Activated T-cell treated with anti-CD3 and anti-CD28 coated beads, Interleukin-2, amount 50 U/mL, for 4 hours (primary cell): ENCODE data around the gene NOTCH4. TPM values are rescaled to one million over a fixed set of nuclear protein-coding genes. Genes with fewer than 3 reads are reported as not detected.
"Not testable (repeated sequence)": the region's sequence is repeated elsewhere in the genome, so short reads cannot be mapped to it uniquely, and the experiment has no call there.

ENCODE experiments used
- ATAC-seq, 2 donors: fragments of 200-7000 bp; cut with Tn5 transposase; one replicate each; pipeline ENCODE4 v1.10.0; 2021
- DNase-seq: peaks from one replicate; pipeline ENCODE4 v3.0.0-alpha.2; 2020
- H3K27me3 Mint-ChIP-seq: one replicate; pipeline ENCODE4 v1.8.0; 2021; ENCODE audit warnings: low read depth, mixed read lengths
- H3K36me3 Mint-ChIP-seq: one replicate; pipeline ENCODE4 v1.8.0; 2022; ENCODE audit warnings: mixed read lengths; ENCODE audit not compliant: insufficient read depth
- H3K4me1 Mint-ChIP-seq: one replicate; pipeline ENCODE4 v1.8.0; 2021; ENCODE audit warnings: low read depth, mixed read lengths
- H3K4me3 Mint-ChIP-seq: one replicate; pipeline ENCODE4 v1.8.0; 2021; ENCODE audit warnings: mild to moderate bottlenecking, moderate library complexity, mixed read lengths
- H3K9me3 Mint-ChIP-seq: one replicate; pipeline ENCODE4 v1.8.0; 2021; ENCODE audit warnings: mixed read lengths
- total RNA-seq, 3 donors: library from RNA; stranded (reverse); gene quantifications; one replicate each; pipeline ENCODE4 v1.2.1, GENCODE V29; 2021

The NOTCH4 gene
- under 1 TPM; 0.40 to 0.58 (median 0.43) TPM for total RNA-seq

- ATAC-seq = no peak
- no peak within 1 kb of the TSS for H3K4me3 Mint-ChIP-seq
- peaks cover 3% of the 10 kb centered on the region for H3K27me3 Mint-ChIP-seq
These were observed at the start of gene NOTCH4 for GRCh38 chr6:32223258-32224235. TSS of gene NOTCH4 (minus strand) at chr6:32224067. CDS start at chr6:32223928, 139 bp downstream.

GRCh38 chr6:32271429-32271828 lies 47.6 kb upstream of the NOTCH4 start:
- Mint-ChIP-seq H3K4me3 (no peak overlapping the region), H3K27me3 (peaks cover 3% of the 10 kb centered on the region), H3K36me3 (no peaks in the 10 kb centered on the region), H3K9me3 (no peaks in the 10 kb centered on the region), H3K4me1 (peaks cover 16% of the 10 kb centered on the region)
- no peak for DNase-seq
- peak; percentile 18 to 43 for ATAC-seq

More at GRCh38 chr6:32223258-32224235, at the start of gene NOTCH4:
- Mint-ChIP-seq H3K9me3 (no peaks in the 10 kb centered on the region), H3K4me1 (peaks cover 11% of the 10 kb centered on the region), H3K36me3 (no peaks in the 10 kb centered on the region)
- no peak for DNase-seq

GRCh38 chr6:32268459-32268858 lies 44.6 kb upstream of the NOTCH4 start:
- not testable (repeated sequence) for DNase-seq, H3K36me3 Mint-ChIP-seq, H3K27me3 Mint-ChIP-seq, H3K4me3 Mint-ChIP-seq, H3K9me3 Mint-ChIP-seq, ATAC-seq
- peaks cover 16% of the 10 kb centered on the region for H3K4me1 Mint-ChIP-seq

- no peaks in the 10 kb centered on the region for H3K9me3 Mint-ChIP-seq
- no peak overlapping the region for H3K4me3 Mint-ChIP-seq
- DNase-seq (no peak), ATAC-seq (no peak)
- peaks cover 15% of the 10 kb centered on the region for H3K4me1 Mint-ChIP-seq
- peaks cover 5% of the 10 kb centered on the region for H3K27me3 Mint-ChIP-seq
- no peaks in the 10 kb centered on the region for H3K36me3 Mint-ChIP-seq
These were observed 43.2 kb upstream of the NOTCH4 start for GRCh38 chr6:32267035-32267434.

GRCh38 chr6:32257262-32257661 lies 33.4 kb upstream of the NOTCH4 start:
- not testable (repeated sequence) for DNase-seq, H3K36me3 Mint-ChIP-seq, H3K27me3 Mint-ChIP-seq, ATAC-seq, H3K9me3 Mint-ChIP-seq, H3K4me3 Mint-ChIP-seq
- H3K4me1 Mint-ChIP-seq = peaks cover 16% of the 10 kb centered on the region

GRCh38 chr6:32255199-32256153 lies 31.6 kb upstream of the NOTCH4 start:
- DNase-seq = peak; percentile 62

GRCh38 chr6:32254761-32255198 lies 30.9 kb upstream of the NOTCH4 start:
- peak overlapping the region; percentile 46 for H3K4me3 Mint-ChIP-seq
- ATAC-seq (no peak), DNase-seq (no peak)
- H3K4me1 Mint-ChIP-seq = peaks cover 18% of the 10 kb centered on the region
- no peaks in the 10 kb centered on the region for H3K9me3 Mint-ChIP-seq
- peaks cover 5% of the 10 kb centered on the region for H3K27me3 Mint-ChIP-seq
- no peaks in the 10 kb centered on the region for H3K36me3 Mint-ChIP-seq

More at GRCh38 chr6:32255199-32256153, 31.6 kb upstream of the NOTCH4 start:
- H3K27me3 Mint-ChIP-seq = peaks cover 6% of the 10 kb centered on the region
- H3K4me1 Mint-ChIP-seq = peaks cover 18% of the 10 kb centered on the region
- no peaks in the 10 kb centered on the region for H3K36me3 Mint-ChIP-seq
- peak overlapping the region; percentile 46 for H3K4me3 Mint-ChIP-seq
- H3K9me3 Mint-ChIP-seq = no peaks in the 10 kb centered on the region
- peak; percentile 95 for ATAC-seq

- Mint-ChIP-seq H3K36me3 (no peaks in the 10 kb centered on the region), H3K4me3 (no peak overlapping the region), H3K9me3 (no peaks in the 10 kb centered on the region), H3K4me1 (peaks cover 18% of the 10 kb centered on the region), H3K27me3 (peaks cover 2% of the 10 kb centered on the region)
- ATAC-seq = peak in 1 of 2 donors; percentile 38
- DNase-seq = no peak
These were observed 28.6 kb upstream of the NOTCH4 start for GRCh38 chr6:32252331-32253009.

- DNase-seq (no peak), ATAC-seq (no peak)
- peaks cover 18% of the 10 kb centered on the region for H3K4me1 Mint-ChIP-seq
- peaks cover 2% of the 10 kb centered on the region for H3K27me3 Mint-ChIP-seq
- H3K4me3 Mint-ChIP-seq = no peak overlapping the region
- no peaks in the 10 kb centered on the region for H3K36me3 Mint-ChIP-seq
- no peaks in the 10 kb centered on the region for H3K9me3 Mint-ChIP-seq
These were observed 25.4 kb upstream of the NOTCH4 start for GRCh38 chr6:32249262-32249661.

GRCh38 chr6:32247401-32247800 lies 23.5 kb upstream of the NOTCH4 start:
- Mint-ChIP-seq H3K4me1 (peaks cover 13% of the 10 kb centered on the region), H3K36me3 (no peaks in the 10 kb centered on the region), H3K9me3 (no peaks in the 10 kb centered on the region), H3K4me3 (no peak overlapping the region), H3K27me3 (peaks cover 2% of the 10 kb centered on the region)
- ATAC-seq (no peak), DNase-seq (no peak)

- H3K36me3 Mint-ChIP-seq = no peaks in the 10 kb centered on the region
- peak overlapping the region; percentile 1 for H3K4me3 Mint-ChIP-seq
- H3K4me1 Mint-ChIP-seq = peaks cover 17% of the 10 kb centered on the region
- no peaks in the 10 kb centered on the region for H3K9me3 Mint-ChIP-seq
- peaks cover 2% of the 10 kb centered on the region for H3K27me3 Mint-ChIP-seq
- DNase-seq (peak; percentile 72), ATAC-seq (peak; percentile 75 to 81)
These were observed 21.1 kb upstream of the NOTCH4 start for GRCh38 chr6:32244946-32245398.

GRCh38 chr6:32244270-32244669 lies 20.4 kb upstream of the NOTCH4 start:
- peaks cover 2% of the 10 kb centered on the region for H3K27me3 Mint-ChIP-seq
- DNase-seq = no peak
- no peaks in the 10 kb centered on the region for H3K9me3 Mint-ChIP-seq
- no peak for ATAC-seq
- peaks cover 17% of the 10 kb centered on the region for H3K4me1 Mint-ChIP-seq
- H3K36me3 Mint-ChIP-seq = no peaks in the 10 kb centered on the region
- no peak overlapping the region for H3K4me3 Mint-ChIP-seq

- H3K36me3 Mint-ChIP-seq, H3K27me3 Mint-ChIP-seq, ATAC-seq, H3K4me3 Mint-ChIP-seq, H3K9me3 Mint-ChIP-seq, DNase-seq: not testable (repeated sequence)
- H3K4me1 Mint-ChIP-seq = peaks cover 17% of the 10 kb centered on the region
These were observed 18.5 kb upstream of the NOTCH4 start for GRCh38 chr6:32242318-32242813.
